T-helper 22 cell (primary cell): Measurements from ENCODE around the gene INTS11.
A peak's percentile ranks its signal among the peaks of the same experiment; 100 is the strongest.

Source experiments
- DNase-seq: peaks from one replicate; pipeline ENCODE4 v3.0.0-alpha.2; 2020; ENCODE audit warnings: low read depth

INTS11 gene

DNA sequence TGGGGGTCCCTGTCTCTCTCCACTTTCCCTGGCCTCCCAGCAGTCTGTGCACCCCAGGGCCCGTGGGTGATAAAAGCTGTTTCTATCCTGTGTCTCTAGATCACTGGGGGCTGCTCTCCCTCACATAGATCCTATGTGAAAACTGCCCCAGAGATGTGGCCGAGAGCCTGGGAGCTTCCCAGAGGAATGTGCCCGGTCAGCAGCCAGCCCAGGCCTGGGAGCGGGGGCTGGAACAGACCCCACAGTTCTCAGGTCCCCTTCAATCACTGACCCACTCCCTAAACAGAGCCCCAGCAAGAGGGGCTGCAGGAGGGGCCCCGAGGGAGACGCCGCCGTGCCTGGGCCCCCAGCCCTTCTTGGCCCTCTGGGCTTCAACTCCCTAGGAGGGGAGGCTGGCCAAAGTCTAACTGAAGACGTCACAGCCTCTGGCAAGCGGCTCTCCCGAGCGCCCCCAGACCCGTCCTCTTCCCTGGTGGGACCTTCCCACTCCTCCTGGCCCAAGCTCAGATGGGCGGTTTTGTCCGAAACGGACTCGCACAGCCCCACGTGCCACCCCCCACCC, 33.5 kb upstream of the INTS11 start:
- no peak for DNase-seq

DNA sequence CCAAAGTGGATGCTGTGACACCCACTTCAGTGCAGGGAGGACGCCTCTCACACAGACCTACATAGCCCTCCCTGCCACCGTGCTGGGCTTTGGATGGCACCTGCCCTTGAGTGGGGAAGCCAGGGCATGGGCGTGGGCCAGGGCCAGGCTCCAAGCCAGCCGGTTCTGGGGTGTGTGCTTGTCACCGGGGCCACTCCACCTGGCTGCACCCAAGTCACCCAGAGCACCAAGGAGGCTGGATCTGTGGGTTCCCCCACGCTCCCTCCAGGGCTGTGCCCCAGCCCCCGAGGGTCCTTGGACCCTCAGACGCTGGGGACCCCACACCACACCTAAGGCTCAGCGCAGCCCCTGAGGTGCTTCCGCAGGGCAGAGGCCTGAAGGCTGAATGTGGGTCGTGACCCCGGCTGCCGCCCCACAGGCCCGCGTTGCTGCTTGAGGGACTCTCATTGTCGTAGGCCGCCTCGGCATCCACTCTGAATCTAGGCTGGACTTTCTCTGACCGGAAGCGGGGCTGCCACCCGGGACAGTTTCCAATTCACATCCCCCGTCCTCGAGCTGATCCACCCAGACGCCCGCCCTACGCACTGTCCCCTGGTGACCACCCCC, 32.4 kb upstream of the INTS11 start:
- DNase-seq = no peak

DNA sequence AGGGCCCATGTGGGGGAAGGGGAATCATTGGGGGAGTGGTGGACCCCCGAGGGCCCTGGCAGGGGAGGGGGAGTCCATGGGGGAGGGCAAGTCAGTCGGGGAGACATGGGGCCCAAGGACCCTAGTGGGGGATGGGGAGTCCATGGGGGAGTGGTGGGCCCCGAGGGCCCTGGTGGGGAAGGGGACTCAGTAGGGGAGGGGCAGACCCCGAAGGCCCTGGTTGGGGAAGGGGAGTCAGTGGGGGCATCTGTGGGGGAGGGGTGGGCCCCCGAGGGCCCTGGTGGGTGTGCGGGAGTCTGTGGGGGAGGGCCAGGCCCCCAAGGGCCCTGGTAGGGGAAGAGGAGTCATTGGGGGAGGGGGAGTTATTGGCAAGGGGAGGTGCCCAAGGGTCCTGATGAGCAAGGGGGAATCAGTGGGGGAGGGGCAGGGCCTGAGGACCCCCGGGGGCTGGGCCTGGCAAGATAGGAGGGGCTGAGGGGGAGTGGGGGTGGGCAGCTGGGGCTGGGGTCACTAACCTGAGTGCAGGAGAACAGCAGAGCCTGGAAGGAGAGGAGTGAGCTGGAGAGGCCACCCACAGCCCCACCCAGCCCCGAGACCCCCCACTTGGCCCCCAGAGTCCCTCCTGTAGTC, 31.8 kb upstream of the INTS11 start:
- no peak for DNase-seq

DNA sequence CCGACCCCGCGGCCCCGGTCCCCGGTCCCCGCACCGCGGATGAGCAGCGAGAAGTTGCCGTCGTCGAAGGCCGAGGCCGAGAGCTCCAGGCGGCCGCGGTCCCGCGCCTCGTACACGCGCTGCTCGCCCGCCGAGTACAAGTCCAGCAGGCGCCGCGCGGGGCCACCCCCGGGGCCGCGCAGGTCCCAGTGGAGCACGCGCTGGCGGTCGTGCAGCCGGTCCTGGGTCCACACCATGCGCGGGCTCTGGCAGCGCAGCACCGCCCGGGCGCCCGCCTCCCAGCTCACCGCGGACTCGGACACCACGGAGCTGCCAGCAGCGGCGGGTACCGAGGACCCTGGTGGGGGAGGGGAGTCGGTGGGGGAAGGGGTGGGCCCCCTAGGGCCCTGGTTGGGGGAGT, 31.0 kb upstream of the INTS11 start:
- no peak for DNase-seq

DNA sequence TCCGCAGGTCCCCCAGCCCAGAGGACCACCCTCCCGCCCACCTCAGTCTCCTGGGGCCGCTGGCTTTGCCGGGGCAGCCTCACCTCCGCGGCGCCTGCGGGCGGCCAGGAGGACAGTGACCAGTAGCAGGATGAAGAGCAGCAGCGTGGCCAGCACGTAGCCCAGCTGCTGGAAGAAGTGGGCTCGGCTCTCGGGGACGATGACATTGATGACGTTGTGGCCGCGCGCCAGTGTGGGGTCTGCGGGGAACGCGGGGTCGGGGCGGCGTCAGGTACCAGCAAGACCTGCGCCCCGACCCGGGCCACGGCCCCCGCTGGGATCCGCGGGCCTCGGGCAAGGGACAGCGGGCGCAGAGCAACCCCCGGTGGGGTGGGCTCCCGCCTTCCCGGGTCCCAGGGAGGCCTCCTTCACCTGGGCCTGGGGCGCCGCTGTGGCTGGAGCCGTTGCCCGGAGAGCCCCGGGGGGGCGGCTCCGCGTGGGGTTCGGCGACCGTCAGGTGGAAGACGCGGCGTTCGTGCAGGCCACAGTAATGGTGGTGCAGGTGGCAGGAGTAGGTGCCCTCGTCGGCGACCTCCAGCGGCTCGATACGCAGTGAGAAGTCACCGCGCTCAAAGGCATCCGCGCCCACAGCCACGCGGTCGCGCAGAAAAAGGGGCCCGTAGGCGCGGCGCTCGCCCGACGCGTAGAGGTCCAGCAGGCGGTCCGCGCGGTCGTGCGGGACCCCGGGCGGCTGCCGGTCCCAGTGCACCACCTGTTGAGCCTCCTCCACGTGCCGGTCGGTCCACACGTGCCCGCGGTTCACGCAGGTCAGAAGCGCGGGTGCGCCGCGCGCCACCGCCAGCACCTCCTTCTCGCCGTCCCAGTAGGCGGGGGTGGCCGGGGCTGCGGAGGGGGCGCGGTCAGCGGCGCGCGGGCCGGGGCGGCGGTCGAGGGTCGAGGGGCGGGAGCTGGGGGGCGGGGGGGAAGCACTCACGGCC, 30.1 kb upstream of the INTS11 start:
- DNase-seq = no peak

DNA sequence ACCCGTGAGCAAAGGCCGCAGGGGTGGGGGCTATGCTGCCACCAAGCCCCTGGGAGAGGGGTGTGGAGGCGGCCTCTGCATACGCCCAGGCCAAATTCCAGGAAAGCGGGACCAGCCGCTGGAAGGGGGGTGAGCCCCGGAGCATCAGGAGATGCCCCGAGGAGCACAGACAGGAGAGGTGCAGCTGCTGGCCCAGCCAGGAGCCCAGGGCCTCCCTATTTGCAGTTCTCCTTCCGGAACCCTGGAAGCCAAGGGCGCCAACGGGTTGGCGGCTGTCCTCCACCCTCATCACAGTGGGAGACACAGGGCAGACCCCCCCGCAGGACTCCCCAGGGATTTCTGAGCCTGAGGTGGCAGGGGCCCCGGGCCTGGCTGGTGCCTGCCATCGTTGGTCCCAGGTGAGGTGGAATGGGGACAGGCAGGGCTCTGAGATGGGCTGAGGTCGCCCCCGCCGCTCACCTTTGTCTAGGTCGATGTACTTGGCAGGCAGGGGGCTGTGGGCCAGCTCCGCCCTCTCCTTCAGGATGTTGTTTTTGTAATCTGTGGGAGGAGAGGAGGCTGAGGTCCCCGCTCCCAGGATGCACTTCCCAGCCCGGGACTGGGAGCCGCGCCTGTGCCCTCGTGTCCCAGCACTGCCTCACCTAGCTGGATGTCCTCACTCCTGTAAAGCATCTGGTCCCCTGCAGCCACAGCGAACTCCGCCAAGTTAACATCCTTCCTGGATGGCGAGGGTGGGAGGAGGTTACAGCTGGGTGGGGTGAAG, 29.1 kb upstream of the INTS11 start:
- DNase-seq = no peak

DNA sequence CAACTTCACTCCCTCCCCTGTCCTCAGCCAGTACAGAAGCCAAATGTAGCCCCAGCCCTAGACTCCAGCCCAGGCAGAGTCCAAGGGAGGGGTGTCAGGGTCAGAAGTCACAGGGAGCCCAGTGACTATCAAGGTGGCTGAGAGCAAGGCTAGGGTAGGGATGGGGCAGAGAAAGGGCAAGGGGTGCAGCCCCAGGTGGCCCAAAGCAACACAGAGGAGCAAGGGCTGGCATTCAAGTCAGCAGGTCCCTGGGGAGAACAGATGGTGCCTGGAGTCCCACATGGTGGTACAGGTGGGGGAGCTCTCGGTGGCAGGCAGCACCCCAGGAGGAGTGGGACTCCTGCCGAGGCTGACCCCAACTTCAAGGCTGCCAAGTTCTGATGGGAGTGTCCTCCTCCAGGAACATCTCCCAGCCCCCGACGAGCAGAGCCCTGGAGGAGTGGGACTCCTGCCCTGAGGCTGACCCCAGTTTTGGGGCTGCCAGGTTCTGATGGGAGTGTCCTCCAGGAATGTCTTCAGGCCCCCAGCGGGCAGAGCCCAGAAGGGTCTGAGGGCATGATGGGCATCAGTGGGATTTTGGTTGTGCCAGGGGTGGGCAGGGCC, 28.4 kb upstream of the INTS11 start:
- no peak for DNase-seq

DNA sequence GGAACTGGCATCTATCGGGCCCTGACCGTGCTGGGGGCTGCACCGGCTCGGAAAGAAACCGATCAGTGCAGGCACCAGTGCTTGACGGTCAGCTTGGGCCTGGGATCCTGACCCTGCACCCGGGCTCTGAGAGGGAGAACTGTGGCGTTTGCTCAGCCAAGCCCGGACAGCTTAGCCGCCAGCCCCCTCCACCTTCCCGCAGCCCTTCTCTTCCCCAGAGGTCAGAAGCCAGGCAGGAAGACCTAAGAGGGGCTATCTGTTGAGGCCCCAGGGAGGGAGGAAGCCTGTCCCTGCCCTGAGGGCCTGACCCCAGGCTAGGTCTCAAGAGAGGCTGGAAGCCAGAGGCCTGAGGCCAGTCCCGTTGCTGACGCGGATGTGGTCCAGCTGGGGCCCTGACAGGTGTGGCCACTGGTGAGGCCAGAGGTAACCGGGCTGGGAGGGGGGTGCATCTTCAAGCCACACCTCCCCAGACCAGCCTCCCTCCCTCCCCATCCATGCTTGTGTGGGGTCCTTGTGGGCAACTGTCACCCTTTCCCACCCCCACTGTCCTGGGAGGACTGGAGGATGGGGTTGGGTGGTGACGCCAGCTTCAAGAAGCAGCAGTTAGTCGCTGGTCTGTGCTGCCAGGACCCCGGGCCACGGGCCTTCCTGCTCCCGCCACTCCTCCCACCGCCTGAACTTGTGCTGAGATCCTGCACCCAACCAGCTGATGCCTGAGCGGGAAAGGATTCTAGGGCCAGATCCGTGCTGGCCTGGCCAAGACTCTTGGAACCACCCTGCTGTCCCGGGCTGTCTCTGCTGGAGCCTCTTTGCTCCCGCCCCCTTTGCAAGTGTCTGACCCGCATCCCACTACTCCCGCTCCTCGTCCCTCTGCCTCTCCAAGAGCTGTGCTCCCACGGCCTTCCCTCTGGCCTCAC, 27.3 kb upstream of the INTS11 start:
- DNase-seq = no peak

DNA sequence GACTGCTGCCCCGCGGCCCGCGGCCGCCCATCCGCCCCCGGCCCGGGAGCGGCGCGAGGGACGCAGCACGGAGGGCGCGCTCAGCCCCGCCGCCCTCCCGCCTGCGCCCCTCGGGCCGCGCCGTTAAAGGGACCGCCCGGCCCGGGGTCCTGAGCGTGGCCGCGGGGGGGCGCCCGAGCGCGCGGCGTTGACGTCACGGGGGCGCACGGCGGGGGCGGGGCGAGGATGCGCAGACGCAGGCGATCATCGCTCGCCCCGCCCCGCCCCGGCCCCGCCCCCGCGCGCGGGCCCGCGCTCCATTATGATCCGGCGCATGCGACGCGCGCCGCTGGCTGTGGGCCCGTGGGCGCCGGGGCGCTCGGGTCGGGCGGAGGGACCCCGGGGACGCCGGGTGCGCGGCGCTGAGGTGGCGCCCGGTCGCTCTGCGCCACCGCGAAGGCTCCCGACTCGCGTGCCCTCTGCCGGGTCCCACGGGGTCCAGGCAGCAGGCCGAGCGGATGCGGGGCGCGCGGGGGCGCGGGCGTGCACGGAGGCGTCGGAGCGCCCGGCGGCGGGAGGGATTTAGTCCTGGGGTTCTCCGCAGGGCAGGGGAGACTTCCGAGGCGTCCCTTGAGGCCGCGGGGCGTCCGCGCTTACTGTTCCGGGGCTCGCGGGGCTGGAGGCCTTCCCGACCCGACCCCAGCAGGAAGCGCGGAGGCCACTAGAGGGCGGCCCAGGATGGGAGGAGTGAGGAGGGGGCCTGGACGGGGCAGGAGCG, 25.0 kb upstream of the INTS11 start, which contains the start of gene DVL1:
TSS of gene DVL1 (minus strand) at position 163 of the 757 bp plus-strand sequence. CDS start 353 bp downstream, outside the sequence.
- peak; percentile 53 for DNase-seq

DNA sequence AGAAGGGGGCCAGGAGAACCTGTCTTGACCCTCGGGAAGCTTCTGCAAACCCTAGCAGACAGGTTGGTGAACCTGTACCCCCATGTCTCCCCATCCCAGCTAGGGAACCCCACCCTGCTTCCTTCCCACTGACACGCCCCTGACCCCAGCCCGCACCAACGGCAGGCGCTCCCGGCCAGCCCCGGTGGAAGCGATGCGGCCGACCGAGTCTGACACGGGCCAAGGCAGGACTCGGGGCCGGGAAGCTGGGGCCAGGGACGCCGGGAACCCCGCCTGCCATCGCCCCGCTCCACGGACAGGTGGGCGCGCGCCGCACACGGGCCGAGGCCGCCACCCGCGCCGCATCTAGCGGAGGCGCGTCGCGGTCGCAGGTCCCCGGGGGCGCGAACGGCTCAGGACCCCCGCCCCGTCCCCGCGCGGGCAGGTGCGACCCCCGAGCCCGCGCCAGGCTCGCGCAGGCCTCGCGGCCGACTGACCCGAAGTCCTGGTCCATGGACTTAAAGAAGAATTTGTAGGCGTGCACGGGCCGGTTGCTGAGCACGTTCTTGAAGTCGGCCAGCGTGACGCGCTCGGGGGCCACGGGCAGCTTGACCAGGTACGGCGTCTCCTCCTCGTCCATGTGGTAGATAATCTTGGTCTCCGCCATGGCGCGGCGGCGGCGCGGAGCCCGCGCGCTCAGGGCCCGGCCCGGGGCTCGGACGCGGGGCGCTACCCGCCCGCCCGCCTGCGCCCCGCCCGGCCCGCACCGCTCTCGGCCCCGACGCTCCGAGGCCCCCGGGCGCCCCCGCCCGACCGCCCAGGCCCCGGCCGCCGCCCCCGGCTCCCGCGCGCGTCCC, 24.2 kb upstream of the INTS11 start:
- no peak for DNase-seq

DNA sequence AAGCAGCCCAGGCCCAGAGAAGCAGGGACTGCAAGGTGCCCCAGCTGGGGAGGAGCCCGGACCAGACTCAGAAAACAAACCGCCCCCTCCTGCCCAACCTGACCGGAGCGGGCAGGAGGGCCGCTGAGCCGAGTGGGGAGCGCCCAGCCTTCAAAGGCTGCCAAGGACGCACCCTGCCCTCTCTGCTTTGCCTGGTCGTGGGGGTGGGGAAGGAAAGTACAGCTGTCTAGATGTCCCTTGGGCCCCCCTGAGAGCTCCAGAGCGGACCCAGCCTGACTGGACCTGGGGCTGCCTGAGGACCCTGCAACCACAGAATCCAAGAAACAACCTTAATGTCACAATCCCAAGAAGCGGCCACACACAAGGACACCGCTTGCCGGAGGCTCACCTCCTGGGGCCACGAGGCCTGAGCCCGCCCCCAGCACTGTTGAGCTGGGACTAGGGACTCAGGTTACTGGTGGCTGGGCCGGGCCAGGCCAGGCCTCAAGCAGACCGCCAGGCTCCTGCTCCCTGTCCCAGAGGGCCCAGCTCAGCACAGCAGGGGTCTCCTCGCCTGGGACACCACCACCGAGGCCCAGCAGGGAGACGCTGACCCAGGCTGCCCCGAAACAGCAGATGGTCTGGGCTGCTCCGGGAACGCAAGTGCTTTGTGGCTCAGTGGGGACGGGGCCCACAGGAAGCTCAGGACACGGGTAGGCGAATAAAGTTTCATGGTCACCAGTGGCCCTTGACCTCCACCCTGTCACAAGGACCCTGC, 23.4 kb upstream of the INTS11 start:
- DNase-seq = no peak

DNA sequence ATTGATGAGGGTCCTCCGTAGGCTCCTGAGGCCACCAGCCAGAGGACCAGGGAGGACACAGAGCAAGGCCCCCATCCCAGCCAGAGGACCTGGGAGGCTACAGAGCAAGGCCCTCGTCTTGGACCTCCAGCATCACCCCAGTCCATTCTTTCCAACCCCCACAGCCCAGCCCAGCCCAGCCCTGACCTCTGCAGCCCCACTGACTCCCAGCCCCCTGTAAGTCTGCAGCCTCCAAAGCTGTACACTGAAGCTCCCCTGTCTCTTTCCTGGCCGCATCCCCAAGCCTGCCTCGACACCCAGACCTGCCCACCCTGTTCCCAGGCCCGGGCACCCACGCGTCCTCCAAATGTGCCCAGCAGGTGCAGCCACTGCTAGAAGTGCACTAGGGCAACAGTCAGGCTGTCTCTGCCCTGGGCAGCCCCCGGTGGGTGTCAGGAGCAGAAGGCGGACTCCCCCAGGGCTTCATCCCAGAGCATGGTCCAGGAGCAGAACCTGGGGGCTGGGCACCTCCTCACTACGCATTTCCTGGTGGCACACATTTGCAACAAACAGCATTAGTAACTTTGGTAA, 22.7 kb upstream of the INTS11 start:
- no peak for DNase-seq

DNA sequence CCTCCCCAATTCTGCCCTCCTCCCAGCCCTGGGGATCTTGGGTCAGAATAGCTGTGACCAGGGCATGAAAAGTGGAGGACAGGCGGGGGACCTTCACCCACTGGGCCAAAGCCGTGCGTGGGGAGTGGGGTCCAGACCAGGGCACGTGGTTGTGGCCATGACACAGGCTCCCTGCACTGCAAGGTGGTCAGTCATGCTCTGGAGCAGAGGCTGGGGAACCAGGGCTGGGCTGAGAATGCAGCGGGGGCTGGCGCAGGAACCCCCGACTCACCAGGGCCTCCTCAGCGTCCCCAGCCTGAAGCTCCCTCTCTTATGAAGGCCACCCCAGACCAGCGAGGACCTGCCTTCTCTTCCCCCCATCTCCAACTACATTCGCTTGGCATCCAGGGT, 22.0 kb upstream of the INTS11 start:
- no peak for DNase-seq

DNA sequence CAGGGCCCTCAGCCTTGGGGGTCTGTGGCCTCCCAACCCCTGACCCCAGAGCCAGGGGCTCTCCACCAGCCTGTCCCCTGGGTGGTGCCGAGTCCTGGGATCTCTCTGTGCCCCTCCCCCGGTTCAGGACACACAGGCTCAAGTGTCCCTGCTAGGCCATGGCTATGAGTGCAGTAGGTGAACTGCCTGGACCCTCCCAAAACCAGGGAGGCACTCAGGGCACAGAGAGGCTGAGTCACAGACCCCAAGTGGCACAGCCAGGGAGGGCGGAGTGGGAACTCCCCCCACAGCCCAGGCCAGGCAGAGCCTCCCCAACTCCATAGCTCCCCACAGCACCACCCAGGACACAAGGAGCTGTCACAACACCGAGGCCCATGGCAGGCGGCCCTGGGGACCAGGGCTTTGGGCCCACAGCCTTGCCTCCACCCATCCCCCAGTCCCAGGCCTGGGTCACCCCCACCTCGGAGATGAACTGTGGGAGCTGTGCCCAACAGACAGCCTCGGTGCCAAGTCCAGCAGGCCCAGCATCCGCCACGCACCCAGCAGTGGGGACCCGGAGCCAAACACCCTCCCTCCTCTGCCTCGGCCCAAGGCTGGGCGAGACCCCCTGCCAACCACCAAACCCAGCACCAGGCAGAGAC, 21.5 kb upstream of the INTS11 start:
- no peak for DNase-seq

DNA sequence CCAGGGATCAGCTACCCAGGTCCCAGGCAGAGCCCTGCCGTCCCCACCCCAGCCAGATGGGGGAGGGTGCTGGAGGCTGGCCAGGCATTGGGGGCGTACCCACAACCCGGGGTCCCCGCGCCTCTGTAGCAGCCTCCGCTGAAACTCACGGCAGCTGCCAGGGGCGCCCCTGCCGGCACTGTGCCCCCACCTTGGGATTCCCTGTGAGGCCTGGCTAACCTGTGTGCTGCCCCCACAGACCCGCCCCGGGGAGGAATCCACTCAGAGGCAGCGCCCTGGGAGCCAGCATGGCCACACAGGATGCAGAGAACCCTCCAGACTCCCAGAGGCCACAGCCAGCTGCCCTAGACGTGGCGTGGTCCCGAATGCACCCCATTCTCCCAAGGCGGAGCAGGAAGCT, 20.9 kb upstream of the INTS11 start:
- no peak for DNase-seq

DNA sequence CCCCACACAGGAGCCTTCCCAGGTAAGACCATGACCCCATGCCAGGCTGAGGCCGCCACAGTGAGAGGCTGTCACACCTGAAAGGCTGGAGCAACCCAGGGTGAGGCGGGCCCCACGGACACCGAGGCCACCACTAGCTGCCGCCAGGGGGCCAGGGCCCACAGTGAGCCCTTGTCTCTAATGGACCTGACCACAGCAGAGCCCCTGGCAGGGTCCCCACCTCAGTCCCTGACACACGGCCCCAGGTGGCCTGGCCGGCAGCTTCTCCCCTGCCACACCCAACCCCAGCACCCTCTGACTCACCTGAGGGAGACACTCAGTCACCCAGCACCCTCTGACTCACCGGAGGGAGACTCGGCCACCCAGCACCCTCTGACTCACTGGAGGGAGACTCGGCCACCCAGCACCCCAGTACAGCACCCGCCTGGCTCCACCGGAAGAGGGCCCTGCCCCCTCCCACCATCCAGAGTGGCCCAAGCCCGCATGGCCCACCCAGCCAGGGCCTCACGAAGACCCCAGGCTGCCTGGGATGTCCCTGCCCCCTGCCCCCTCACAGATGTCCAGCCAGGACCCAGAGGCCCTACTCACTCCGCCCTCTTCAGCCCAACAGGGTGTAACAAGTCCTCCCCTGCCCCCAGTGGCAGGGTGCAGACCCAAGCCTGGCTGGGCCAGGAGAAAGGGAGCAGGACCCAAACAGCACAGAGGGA, 20.3 kb upstream of the INTS11 start:
- DNase-seq = no peak
